Activated T-cell treated with anti-CD3 and anti-CD28 coated beads for 48 hours (primary cell): ENCODE data around the gene BBS4.
"Not testable (repeated sequence)": the region's sequence is repeated elsewhere in the genome, so short reads cannot be mapped to it uniquely, and the experiment has no call there.

Experiments used
- DNase-seq: peaks from one replicate; pipeline ENCODE4 v3.0.0-alpha.2; 2020; ENCODE audit warnings: low read depth

The BBS4 gene

DNA sequence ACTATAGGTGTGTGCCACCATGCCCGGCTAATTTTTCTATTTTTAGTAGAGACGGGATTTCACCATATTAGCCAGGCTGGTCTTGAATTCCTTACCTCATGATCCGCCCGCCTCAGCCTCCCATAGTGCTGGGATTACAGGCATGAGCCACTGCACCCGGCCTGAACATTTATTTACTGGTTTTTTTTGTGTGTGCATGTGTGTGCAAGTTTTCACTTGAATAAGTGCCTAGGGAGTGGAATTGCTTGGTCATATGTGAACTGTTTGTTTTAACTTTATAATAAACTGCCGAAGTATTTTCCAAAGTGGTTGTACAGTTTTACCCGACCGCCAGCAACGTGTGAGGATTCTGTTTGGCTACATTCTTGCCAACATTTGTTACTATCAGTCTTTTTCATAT is 14.1 kb downstream of the BBS4 start:
- DNase-seq: no peak

DNA sequence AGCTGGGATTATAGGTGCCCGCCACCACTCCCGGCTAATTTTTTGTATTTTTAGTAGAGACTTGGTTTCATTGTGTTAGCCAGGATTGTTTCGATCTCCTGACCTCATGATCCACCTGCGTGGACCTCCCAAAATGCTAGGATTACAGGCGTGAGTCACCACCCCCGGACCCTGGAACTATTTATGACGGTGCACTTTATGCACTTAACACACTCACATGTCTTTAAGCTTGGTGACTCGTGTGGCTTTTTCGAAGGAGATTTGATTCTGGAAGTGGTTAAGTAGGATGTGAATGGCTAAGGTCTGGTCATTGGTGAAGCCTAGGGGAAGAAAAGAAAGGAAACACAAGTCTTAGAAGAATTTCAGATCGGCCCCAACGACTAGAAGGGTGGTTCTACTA is 20.3 kb downstream of the BBS4 start:
- no peak for DNase-seq

GRCh38 chr15:72708551-72709303 is 22.7 kb downstream of the BBS4 start:
- not testable (repeated sequence) for DNase-seq

- DNase-seq: peak; percentile 48
Measured at GRCh38 chr15:72722071-72722696, 36.2 kb downstream of the BBS4 start.

GRCh38 chr15:72724028-72724427 is 38.0 kb downstream of the BBS4 start:
- no peak for DNase-seq

DNA sequence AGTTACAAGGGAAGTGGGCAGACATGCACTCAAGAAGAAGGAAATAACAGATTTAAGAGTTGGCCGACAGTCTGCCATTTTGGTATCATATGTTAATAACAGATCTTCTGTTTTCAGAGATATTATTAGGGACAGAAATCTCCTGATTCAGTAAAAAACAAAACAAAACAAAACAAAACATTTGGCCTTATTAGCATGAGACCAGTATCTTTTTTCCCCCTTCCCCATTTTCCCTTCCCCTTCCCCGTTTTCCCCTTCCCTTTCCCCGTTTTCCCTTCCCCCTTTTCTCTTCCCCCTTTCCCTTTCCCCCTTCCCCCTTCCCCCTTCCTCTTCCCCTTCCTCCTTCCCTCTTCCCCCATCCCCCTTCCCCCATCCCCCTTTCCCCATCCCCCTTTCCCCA is 39.4 kb downstream of the BBS4 start:
- no peak for DNase-seq

DNA sequence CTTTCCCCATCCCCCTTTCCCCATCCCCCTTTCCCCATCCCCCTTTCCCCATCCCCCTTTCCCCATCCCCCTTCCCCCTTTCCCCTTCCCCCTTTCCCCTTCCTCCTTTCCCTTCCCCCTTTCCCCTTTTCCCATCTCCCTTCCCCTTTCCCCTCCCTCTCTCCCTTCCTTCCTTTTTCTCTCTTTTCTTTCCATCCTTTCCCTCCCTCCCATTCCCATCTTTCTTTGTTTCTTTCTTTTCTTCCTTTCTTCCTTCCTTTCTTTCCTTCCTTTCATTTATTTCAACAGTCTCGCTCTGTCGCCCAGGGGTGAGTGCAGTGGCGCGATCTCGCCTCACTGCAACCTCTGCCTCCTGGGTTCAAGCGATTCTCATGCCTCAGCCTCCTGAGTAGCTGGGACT is 39.8 kb downstream of the BBS4 start:
- DNase-seq: not testable (repeated sequence)

DNA sequence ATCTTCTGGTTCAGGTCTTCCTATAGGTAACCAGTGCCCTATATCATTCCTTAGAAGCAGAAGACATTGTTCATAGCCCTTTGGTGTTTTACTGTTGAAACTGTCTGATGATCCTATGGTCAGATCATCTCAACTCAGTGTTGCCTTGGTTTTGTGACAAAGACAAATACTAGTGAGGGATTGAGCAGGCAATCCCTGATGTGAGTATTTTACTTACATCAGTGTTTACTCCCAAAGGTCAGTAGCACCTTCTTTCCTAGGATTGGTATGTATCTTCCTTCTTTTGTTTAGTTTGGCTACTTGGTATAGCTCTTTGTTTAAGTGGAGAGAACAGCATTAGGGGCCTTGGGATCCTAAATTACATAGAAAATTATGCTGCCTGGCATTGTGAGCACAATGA is 41.1 kb downstream of the BBS4 start:
- no peak for DNase-seq

DNA sequence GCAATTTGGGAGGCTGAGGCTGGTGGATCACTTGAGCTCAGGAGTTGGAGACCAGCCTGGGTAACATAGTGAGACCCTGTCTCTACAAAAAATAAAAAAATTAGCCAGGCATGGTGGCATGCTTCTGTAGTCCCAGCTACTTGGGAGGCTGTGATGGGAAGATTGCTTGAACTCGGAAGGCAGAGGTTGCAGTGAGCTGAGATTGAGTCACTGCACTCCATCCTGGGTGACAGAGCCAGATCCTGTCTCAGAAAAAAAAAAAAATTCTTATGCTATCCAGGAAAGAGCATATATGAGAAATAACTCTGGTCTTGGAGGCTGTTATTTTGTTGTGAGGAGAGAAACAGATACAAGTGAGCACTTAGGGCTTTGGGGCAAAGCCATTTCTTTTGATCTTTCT is 42.2 kb downstream of the BBS4 start:
- DNase-seq: not testable (repeated sequence)

- DNase-seq: no peak
Measured at GRCh38 chr15:72728821-72729220, 42.8 kb downstream of the BBS4 start.

DNA sequence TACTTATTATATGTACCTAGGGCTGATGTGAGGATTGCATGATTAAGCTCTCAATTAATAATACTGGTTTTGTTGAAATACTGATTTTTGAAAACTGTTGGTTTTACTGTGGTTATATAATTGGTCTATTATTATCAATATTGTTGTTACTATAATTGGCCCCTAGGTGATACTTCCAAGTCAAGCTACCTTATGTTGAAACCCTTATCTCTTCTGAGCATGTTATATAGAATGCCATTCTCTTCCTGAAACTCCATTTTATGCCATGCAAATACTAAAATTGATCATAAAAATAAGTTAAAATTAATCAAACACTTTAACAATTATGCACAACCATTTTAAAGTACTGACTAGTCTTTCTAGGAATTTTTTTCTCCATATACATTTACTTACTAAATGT is 46.1 kb downstream of the BBS4 start:
- DNase-seq: no peak

GRCh38 chr15:72732516-72732915 is 46.5 kb downstream of the BBS4 start:
- no peak for DNase-seq

- DNase-seq: no peak
Measured at GRCh38 chr15:72733941-72734738, 48.1 kb downstream of the BBS4 start.

DNA sequence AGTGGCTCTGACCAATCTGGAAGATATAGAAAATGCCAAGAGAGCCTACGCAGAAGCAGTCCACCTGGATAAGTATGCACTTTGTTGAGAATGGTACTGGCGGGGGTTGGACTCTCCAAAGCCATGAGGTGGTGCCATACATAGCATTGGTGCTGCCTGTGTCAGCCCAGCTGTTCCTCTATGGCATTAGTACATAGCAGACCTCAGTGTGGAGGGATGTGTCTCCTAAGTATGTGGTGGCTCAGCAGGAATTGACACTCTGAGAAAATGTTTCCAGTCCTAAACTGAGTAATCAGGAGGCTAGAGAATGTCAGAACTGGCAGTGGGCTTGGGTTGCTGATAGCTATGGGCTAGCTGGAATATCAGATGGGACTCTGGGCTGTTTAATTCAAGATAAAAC is 49.1 kb downstream of the BBS4 start:
- DNase-seq: no peak

DNA sequence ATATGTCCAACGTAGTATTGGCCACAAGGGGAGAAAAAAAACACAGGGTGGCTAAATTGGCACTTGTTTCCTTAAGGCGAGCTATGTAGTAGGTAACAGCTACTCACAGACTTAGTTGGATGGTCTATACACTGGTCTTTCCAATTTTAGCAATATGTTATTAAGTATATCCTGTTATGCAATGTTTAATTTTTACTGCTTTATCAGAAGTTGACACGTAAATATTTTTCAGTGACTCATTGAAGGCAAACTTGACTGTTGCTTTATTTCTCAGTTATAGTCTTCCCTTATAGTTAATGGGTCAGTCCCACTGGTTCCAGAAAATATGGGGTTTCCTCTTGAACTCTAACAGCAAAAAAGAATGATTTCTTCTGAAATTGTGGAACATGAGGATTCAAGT is 51.1 kb downstream of the BBS4 start:
- no peak for DNase-seq

- DNase-seq: no peak
Measured at GRCh38 chr15:72737723-72738122, 51.7 kb downstream of the BBS4 start.

DNA sequence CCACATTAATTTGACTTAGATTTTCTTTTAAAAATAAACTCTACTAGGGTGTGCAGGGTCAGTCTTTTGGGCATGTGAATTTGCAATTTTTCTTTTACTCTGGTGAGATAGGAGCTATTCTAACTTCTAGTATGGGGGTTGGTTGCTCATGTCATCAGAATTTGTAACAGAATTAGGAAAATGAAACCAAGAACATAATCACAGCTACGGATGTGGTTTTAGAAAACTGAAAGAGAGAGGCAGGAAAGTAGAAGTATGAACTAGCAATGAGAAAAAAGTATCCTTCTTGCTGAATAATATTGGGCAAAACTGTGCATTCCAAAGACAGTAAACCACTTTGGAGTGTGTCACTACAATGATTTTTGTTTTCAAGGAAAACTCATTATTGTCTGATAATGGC is 54.2 kb downstream of the BBS4 start:
- no peak for DNase-seq

DNA sequence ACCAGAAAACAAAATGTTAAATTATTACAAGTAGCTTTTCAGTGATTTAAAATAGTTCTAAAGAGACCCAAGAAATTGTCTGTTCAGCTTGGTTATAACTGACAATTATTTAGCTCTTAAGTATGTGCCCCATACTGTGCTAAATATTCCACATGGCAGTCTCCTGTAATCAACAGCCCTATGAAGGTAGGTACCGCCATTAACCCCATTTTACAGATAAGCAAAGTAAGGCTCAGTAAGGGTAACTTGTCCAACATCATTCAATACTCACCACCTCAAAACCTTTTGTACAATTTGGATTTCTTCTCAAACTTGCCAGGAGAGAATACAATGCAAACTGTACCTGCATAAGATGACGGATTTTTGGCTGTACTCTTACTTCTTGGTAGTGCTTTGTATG is 63.7 kb downstream of the BBS4 start:
- no peak for DNase-seq

GRCh38 chr15:72751751-72752455 is 65.9 kb downstream of the BBS4 start:
- no peak for DNase-seq

DNA sequence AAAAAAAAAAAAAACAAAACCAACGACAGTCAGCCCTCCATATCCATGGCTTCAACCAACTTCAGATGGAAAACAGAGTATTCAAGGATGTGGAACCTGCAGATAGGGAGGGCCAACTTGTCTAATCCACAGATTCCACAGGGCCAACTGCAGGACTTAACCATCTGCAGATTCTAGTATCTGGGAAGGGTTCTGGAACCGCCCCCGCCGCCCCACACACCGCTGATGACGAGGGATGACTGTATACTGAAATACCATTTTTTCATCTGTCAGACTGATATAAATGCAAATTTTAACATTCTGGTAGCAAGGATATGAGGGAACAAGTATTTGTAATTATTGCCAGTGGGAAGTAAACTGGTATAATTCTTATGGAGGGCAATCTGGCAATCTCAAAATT is 68.1 kb downstream of the BBS4 start:
- DNase-seq: no peak

DNA sequence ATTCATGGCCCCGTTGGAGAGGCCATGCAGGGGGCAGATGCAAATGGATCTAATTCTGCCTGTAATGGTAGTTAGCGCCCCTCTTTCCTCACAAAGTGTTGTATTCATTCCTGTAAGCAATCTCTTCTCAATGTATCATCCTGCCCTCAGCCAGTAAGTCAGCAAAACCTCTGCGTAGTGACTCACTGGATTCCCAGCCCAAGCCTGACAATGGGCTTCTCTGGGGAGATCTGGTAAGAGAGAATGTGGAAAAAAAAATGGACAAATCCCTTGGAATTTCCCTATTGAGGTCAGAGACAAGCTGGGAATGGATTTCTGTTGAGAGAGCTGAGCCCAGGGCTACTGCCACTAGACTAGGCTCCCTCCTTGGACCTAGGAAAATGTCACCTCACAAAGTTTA is 72.2 kb downstream of the BBS4 start:
- DNase-seq: no peak

GRCh38 chr15:72760590-72761260 is 74.7 kb downstream of the BBS4 start:
- no peak for DNase-seq
